H1 (cell line): ENCODE data around the gene ARHGAP26. TPM values are rescaled to one million over a fixed set of nuclear protein-coding genes. Genes with fewer than 3 reads are reported as not detected.

Experiments
- ATF3 ChIP-seq: IDR thresholded peaks from 2 replicates; pipeline ENCODE4 v1.6.1; 2011; ENCODE audit warnings: low read depth, mild to moderate bottlenecking, low read length; ENCODE audit not compliant: insufficient read depth
- CTCF ChIP-seq, 3 experiments: IDR thresholded peaks; 1 replicate in 2 of 3; 2 replicates in 1 of 3; pipeline versions ENCODE4 v1.5.1 to v1.6.1; 2011; ENCODE audit warnings: low read length in 3 of 3, mild to moderate bottlenecking in 3 of 3, inconsistent platforms in 2 of 3, low read depth in 1 of 3, moderate library complexity in 1 of 3; ENCODE audit not compliant: insufficient read depth in 1 of 3; ENCODE audit errors: control extremely low read depth in 1 of 3
- ZNF274 ChIP-seq: IDR thresholded peaks from 2 replicates; pipeline ENCODE4 v1.7.0; 2012; ENCODE audit warnings: low read length, borderline replicate concordance; ENCODE audit errors: extremely low read depth
- polyA plus RNA-seq, 7 experiments: library from polyadenylated mRNA; depleted of rRNA in 3 of 7; stranded (reverse) in 5 of 7; unstranded in 2 of 7; fragments of >200 nt in 5 of 7; fragments of 200-250 nt in 2 of 7; gene quantifications; 1 replicate in 5 of 7; 2 replicates in 1 of 7; 4 replicates in 1 of 7; pipeline versions ENCODE4 v1.2.1 to v1.2.3, GENCODE V29; 2011 to 2013; ENCODE audit warnings: missing spikeins in 2 of 7, mixed read lengths in 2 of 7
- total RNA-seq: library from RNA; stranded (reverse); fragmentation: NEBNext Ultra II Directional; extraction: Animal tissue kit (Norgen Biotek cat#: 25700); gene quantifications from 2 replicates; pipeline ENCODE4 v1.2.1, GENCODE V29; 2021

ARHGAP26 gene
- total and polyA plus RNA-seq, 2 of the 8 experiments (the other 6 are each of a cell fraction or from before 2014, with no cell fraction given) = 7.1 to 24.8 TPM

GRCh38 chr5:143084407-143084806 lies 314.2 kb downstream of the ARHGAP26 start (continued):
- TF ChIP-seq ATF3 = no peak
- no peak for TF ChIP-seq ZNF274
- TF ChIP-seq CTCF (IDR thresholded peaks at IDR 0.05; ENCODE audit: control extremely low read depth in 1 of 3, insufficient read depth in 1 of 3, low read depth in 1 of 3, low read length in 3 of 3) = no peak
